Fibroblast of gingiva (primary cell): ENCODE results near the gene HBB.

Experiments used
- DNase-seq: peaks from one replicate; pipeline ENCODE4 v3.0.0-alpha.2; 2011; ENCODE audit warnings: low read depth

HBB gene

DNA sequence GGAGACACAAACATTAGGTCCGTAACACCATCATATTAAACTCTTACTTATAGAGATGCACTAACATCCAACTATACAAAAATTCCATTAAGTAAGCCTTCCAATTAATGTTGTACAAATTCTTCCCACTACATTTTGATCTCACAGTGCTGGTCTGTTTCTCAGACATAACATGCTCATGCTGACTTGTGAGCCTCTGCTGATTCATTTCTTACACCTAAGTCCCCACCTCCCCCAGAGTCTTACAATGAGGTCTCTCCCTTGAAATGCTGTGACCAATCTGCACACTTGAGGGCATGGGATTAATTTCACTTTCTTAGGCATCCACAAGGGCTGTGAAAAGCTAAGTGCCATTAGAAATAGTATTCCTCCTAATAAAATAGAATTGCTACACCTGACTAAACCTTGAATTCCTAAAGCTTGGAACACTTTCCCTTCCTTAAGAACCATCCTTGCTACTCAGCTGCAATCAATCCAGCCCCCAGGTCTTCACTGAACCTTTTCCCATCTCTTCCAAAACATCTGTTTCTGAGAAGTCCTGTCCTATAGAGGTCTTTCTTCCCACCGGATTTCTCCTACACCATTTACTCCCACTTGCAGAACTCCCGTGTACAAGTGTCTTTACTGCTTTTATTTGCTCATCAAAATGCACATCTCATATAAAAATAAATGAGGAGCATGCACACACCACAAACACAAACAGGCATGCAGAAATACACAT lies 20.8 kb upstream of the HBB start:
- DNase-seq, result no peak

DNA sequence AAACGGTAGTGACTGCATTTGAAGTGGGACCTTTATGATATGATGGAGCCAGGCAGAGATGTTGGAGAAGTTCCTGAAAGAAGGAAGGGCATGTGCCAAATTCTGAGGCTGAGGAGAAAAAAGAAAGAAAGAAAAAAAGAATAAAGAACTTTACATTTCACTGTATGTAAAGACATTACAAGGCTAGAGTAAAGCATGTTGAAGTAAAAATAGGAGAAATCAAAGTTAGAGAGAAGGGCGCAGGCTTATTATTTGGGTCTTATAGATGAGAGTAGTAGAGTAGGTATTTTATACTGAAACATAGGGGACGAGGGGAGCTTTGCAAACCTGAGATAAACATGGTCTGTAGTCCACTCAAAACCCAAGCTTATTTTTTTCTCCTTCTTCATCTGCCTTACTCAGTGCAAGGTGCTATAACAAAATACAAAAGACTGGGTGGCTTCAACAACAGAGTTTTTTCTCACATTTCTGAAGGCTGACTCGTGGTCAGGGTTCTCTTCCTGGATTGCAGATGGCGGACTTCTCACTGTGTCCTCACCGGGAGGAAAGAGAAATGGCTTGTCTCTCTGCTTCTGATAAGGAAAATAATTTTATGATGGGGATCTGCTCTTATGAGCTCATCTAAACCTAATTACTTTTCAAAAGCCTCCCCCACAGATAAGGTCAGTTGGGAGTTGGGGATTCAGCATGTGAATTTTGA lies 20.1 kb upstream of the HBB start:
- DNase-seq, result no peak

DNA sequence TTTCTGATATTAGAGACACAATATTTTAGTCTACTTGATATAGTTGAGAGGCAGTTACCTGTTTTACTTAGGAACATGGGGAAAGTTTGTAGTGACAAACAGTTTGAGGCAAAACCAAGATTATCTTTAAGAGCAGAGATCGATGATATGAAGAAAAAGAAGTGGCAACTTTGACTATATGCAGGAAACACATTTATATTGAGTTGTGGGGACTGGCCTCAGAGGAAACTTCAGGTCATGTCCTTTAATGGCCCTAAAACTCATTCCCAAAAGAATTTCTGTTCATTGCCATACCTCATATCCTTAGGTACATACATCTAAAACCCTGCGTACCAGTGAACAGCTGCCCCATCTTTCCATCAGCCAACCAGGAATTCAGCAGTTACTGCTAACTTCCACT lies 18.3 kb upstream of the HBB start:
- DNase-seq, result no peak

DNA sequence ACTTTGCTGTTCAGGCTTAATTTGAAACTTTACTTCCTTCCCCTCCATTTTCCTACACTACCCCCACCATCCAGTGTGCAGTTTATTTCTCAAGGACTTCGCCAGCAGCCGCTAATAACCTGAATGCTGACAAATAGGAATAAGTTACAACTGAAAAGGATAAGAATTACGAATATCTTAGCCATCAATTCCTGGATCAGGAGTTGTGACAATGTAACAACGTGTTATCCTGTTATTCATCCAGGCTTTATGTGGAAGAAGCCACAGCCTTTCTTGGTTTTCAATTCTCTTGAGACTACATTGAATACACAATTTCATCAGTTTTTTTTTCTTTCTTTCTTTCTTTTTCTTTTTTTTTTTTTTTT lies 16.9 kb upstream of the HBB start:
- no peak for DNase-seq

DNA sequence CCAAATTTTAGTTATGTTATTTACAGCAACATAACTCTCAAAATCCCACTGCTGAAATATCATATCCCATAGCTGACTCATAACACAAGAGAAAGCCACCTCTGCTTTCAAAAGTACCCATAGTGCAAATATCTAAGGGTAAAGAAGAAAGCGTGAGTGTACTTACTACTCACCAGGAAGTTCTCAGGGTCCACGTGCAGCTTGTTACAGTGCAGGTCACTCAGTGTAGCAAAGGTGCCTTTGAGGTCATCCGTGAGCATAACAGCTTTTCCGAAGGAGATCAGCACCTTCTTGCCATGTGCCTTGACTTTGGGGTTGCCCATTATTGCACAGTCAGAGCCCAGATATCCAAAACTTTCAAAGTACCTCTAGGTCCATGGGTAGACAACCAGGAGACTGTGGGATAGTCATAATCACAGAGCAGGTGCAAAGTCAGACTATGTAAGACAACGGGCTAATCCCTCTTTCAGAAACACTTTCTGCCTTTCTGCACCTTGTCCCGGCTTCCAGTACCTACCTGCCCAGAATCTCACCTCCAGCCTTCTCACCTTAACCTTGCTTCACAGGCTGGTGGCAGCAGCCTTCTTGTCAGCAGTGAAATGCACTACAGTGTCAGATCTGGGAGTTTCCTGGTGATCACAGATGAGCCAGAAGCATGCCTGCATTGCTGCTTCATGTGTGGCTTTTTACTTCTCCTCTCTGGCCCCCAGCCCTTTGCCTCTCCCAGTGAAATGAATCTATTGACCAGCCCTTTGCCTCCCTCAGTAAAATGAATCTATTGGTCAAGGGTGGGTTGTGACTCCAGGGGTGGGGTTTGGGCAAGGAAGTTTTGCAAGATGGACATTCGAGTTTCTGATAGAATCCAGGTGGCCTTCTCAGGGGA lies 16.3 kb upstream of the HBB start:
- DNase-seq, result no peak

DNA sequence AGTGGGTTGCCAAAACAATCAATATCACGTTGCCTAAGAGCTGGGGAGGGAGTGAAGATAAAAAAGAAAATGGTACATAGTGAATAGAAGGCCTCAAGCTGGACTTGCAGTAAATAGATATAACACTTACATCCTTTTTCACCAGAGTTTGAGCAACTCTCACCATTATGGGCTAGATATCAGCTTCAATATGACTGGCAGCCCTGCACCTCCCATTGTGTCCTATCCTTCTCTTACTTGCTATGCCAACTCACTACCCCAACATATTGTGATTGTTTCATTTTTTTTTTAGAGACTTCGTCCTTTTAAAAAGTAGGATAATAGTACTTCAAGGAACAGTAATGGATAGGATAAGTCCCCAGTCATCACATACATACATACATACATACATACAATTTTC lies 15.3 kb upstream of the HBB start:
- no peak for DNase-seq

DNA sequence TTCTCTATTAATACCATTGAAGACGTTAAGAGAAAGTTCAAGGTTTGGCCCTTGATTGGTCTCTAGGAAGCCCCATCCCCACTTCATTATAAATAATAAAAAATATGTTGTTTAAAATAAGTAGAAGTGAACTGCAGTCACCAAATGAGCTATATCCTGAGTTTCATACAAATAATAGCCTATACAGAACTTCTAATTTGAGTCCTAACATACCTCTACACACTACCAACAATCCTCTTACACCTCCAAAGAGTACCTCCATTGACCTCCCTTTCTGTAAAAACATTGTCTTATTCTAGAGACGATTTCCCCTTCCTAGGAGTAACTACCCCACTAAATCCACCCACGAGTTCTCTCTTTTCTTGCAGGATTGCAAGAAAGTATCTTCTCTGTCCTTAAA lies 14.6 kb upstream of the HBB start:
- DNase-seq, result no peak

DNA sequence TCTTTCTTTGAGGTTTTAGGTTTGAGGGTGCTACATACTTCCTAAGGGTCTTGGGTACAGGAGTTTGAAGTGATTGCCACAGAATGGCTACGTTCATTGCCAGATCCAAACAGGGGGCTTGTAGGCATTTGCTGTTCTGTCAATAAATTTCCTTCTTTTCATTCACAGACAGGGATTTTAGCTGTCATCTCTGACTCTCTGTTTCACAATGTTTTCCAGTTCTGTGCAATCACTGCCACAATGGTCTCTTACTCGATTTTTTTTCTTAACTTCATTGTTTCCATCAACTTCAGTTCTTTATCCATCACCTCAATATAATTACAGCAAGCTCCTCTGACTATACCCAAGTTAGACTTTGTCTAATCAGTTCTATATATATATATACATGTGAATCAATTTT lies 13.6 kb upstream of the HBB start:
- no peak for DNase-seq

DNA sequence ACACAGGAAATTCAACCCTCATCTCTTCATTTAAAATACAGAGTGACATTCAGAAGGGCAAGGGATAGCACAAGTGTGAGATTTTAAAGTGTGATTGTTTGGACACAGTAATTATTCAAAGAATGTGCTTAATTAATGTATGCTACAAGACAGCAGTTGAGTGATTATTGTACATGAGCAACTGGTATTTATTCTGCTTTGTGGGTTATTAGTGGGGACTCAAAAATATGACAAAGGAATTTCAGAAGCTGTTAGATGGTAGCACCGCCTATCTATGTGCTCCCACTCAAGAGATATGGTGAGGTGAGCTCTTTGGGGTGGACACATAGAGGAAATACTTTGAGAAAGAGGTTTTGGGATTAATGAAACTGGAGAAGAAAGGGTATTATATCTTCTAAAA lies 13.2 kb upstream of the HBB start:
- DNase-seq, result no peak

DNA sequence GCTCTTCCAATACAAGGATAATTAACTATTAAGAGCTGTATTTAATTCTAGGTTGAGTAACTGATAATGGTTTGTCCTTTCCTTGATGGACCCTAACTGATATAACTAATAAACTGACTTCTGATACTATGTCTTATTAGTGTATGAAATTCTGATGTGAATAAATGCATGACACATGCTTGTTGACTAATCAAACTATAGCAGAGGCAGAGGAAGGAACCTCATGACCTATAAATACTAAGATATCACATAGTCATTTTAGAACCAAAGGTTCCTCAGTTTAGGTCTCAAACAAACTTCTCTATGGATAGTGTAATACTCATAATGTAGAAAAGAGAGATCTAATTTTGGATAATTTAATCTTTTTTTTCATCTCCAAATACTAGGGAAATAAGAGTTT lies 12.2 kb upstream of the HBB start:
- DNase-seq, result no peak

DNA sequence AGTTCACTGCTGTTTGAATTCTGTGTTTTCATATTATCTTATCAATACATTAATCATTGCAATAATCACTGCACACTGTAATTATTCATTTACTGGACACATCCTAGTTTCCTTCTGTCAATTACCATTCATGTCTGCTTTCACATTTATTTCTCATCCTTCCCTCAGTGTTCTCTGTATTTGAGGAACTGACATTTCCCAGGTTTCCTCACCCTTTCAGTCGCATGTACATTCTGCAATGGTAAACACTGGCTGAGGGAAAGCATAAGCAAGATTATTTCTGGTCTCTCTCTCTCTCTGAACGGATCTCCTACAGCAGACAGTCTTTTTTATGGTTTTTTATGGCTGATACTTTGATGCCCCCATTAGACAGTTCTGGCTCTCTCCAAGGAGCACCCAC lies 11.6 kb upstream of the HBB start:
- DNase-seq, result no peak

DNA sequence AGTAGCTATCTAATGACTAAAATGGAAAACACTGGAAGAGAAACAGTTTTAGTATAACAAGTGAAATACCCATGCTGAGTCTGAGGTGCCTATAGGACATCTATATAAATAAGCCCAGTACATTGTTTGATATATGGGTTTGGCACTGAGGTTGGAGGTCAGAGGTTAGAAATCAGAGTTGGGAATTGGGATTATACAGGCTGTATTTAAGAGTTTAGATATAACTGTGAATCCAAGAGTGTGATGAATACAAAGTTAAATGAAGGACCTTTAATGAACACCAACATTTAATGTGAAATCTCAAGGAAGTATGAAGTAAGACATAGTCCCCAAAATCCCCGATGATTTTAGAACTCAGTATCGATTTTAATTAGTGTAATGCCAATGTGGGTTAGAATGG lies 10.5 kb upstream of the HBB start:
- no peak for DNase-seq

DNA sequence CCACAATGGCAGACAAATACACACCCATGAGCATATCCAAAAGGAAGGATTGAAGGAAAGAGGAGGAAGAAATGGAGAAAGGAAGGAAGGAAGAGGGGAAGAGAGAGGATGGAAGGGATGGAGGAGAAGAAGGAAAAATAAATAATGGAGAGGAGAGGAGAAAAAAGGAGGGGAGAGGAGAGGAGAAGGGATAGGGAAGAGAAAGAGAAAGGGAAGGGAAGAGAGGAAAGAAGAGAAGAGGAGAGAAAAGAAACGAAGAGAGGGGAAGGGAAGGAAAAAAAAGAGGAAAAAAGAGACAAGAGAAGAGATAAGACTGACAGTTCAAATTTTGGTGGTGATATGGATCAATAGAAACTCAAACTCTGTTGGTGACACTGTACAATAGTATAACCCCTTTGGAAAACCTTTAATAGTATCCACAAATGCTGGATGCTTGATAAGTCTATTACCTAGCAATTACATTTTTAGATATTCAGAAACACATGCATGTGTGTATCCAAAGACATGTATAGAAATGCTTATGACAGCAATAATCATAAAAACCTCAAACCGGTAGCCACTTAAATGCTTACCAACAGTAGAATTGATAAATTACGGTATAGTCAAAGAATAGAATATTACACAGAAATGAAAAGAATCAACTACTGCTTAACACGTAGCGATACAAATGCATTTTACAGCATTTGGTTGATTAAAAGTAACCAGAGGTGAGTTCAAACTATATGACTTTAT lies 8.7 kb upstream of the HBB start:
- no peak for DNase-seq

DNA sequence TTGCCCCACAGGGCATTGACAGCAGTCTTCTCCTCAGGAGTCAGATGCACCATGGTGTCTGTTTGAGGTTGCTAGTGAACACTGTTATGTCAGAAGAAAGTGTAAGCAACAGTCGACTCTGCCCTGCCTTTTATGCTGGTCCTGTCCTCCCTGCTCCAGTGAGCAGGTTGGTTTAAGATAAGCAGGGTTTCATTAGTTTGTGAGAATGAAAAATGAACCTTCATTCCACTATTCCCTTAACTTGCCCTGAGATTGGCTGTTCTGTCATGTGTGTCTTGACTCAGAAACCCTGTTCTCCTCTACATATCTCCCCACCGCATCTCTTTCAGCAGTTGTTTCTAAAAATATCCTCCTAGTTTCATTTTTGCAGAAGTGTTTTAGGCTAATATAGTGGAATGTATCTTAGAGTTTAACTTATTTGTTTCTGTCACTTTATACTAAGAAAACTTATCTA lies 7.5 kb upstream of the HBB start, which contains the start of gene HBD:
Gene HBD, minus strand, starts transcription at position 103 of the 454 bp plus-strand sequence. Its CDS starts 50 bp downstream, at position 53.
- no peak for DNase-seq

DNA sequence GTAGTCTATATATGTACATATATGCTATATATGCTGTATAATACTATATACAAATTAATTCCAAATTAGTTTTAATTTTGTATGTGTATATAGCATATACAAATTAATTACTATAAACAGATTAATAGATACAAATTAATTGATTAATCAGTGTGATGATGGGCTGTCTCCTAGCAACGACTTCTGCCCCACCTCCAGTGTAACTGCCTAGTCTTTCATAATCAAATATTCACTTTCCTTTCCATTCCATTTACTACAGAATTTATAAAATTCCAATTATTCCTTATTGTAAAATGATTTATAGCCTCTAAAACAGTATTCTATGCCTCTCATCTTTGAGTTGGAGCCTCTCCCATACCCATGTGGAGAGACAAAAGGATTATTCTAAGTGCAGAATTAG lies 6.4 kb upstream of the HBB start:
- no peak for DNase-seq

DNA sequence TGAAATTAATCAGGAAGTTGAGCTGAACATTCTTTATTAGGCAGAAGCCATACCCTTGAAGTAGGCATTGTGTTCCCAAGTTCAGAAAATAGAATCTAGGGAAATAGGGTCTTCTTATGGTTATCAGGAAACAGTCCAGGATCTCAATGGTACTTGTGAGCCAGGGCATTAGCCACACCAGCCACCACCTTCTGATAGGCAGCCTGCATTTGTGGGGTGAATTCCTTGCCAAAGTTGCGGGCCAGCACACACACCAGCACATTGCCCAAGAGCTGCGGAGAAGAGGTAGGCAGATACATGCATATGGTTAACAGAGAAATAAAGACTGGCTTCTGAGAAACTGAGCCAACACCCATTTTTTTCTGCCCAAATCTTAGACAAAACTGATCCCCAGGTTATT lies 6.0 kb upstream of the HBB start:
- no peak for DNase-seq

DNA sequence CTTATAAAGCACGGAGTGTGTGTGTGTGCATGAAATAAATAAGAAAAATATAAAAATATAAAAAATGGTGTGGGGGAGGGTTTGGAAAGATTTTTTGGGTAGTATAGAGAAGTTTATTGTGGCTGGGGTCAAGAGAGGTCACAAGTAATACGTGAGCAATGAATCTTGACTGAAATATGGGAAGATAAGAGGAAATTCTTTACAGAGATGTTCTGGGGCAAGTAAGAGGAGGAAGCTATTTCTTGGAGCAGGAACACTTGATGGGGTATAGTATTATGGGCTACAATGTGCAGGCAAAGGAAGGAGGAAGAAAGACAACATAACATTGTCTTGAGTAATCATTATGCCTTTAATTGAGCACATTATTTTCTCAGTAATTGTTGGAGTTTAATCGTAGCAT lies 5.3 kb upstream of the HBB start:
- DNase-seq, result no peak

DNA sequence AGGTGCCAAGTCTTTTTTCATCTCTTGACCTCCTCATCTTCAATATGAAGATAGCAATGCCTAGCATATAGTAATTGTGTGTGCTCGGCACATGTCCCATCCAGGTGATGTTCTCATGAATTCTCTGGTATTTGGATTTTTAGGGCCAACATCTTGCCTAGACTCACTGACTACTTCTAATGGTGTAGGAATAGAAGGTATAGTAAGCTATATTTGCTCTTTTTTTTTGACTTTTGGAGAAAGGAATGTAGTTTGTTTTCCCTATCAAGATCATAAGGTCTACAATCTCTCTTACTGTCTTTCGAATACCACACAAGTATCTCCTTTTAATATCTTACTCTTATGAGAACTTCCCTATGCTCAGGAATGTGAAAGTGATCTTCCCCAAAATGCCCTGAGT lies 4.2 kb upstream of the HBB start:
- DNase-seq, result no peak

DNA sequence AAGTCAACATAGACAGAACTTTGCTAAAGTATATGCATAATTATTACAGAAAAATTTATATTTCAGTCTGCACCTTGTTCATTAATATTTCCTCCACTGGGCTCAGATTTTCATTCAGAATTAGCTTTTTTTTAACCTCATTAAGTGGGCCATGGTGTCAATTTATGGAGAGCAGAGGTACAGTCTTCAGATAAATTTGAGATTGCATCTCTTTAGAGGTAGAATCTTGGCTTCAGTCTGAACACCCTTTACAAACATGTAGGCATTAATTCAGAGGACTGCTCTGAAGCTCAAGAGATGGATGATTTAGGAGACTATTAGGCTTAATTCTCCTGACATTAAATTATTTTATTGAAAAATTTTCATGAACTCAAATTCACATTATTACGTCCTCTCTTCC lies 3.4 kb upstream of the HBB start:
- no peak for DNase-seq

DNA sequence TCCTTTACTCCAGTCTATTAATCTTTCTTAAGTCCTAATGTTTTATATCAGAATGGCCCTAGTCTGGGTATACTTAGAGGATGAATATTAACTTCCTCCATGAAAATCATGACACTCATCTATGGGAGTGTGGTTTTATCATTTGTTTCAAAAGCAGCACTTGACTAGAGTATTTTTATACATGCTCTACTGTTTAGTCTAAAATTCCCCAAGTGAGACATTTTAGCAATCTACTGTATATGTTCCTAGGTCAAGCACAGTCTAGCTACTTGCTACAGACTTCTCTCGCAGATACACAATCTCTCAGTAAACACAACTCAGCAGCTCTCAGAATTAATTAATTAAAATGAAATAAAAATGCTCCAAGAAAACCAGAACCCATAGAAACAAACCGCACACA lies 2.9 kb upstream of the HBB start:
- no peak for DNase-seq

DNA sequence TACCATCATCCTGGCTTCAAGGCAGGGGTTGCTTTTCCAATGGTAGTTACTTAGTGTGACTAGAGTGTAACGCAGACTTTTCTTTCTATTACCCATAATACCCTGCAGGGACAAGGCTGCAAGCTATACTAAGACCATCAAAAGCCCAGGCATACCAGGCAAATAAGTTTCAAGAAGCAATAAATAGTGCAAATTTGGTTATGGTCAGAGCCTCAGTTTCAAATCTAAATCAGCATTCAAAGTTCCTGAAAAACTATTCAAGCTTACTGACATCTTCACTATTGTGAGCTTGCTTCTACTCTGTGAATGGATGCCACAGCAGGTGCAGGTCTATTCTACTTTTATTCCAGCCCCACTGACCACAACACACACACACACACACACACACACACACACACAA lies 2.5 kb upstream of the HBB start:
- no peak for DNase-seq

DNA sequence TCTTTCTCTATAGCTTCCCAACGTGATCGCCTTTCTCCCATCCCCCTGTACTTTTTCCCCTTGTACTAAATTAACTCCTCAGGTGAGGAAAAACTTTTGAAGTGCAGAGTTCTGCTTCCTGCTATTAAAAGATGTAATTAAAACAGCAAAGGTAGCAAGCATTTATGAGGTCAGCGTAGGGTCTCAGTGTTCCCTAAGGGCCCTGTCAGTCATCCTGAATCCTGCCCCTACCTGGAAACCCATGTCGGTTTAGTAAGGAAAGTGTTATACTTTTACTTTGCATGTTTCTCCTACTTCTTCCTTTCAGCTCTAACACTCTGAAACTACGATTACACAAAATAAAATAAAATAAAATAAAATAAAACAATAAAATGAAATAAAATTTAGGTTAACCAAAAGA lies 1.3 kb upstream of the HBB start:
- DNase-seq, result no peak
